ENCODE data around the gene MIEF1. TPM values are rescaled to one million over a fixed set of nuclear protein-coding genes. Genes with fewer than 3 reads are reported as not detected.

The MIEF1 gene
- 10 to 100 TPM; 32.4 to 32.6 TPM for total RNA-seq

DNA sequence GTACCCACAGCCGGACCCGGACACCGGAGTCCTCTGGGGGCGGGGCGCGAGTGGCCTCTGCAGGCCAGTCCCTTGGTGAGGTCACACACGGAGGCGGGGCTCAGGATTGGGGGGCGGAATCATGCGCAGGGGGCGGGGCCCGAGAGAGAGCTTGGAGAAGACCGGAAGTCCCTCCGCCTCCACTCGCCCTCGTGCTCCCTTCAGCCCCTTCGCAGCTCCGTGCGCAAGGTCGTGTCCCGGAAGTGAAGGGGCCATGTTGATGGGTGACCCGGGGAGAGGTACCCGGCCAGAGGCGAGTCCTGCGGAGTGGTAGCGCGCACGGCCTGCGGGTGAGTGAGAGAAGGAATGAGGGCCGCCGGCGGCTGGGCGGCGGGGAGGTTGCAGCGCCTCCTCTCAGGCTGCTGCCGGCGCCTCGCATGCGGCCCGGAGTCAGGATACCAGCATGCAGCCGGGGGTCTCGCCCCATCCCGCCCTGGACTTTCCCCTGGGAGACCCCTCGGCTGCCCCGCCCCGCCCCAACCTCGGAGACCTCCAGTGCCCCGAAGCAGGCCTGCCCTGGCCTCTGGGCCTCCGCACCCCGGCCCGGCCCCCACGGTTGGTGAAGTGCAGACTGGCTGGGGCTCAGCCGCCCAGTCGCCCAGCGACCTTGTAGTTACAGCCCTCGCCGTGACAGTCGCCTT, at the start of gene MIEF1:
MIEF1 (plus strand) TSS at position 182 of the 680 bp plus-strand sequence. CDS start 9,005 bp downstream, outside the sequence.
- Mint-ChIP-seq H3K27me3 (peaks cover 10% of the 10 kb centered on the region), H3K9me3 (no peaks in the 10 kb centered on the region), H3K36me3 (ENCODE audit: low read depth) (peaks cover 36% of the 10 kb centered on the region), H3K4me3 (peak within 1 kb of the TSS; percentile 91), H3K4me1 (peaks cover 41% of the 10 kb centered on the region), H3K27ac (peak within 1 kb of the TSS; percentile 92)
- peak; percentile 94 for DNase-seq
- CTCF ChIA-PET, result interaction anchor here (0.7 to 5.2 kb wide), 10 partner anchors 8 to 103 kb away, joined by 3 to 45 read pairs (median 6); partner anchors contain the start of genes ATF4, RPS19BP1 and TAB1
- POLR2A ChIA-PET, result interaction anchor here (0.6 to 8.4 kb wide), 12 partner anchors 8 to 542 kb away, joined by 3 to 124 read pairs (median 6); partner anchors contain the start of gene ATF4

DNA sequence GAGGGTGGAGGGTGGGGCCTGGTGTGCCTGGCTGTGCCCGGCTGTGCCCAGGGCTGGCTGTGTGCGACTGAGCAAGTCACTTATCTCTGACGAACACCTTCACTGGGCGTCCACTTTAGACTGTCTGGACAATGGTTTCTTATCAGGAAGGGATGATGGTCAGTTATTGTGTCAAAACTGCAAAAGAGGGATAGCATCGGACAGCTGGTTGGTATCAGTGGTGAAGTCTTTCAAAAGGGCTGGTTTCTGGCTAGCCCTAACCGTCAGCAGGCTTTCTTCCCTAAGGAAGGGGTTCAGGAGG, 49.4 kb upstream of the MIEF1 start:
- POLR2A ChIA-PET, result interaction anchor here (0.7 to 1.5 kb wide), 3 partner anchors 40 to 138 kb away, joined by 3 read pairs; partner anchors contain the start of gene TAB1
- peaks cover 23% of the 10 kb centered on the region for H3K27me3 Mint-ChIP-seq

DNA sequence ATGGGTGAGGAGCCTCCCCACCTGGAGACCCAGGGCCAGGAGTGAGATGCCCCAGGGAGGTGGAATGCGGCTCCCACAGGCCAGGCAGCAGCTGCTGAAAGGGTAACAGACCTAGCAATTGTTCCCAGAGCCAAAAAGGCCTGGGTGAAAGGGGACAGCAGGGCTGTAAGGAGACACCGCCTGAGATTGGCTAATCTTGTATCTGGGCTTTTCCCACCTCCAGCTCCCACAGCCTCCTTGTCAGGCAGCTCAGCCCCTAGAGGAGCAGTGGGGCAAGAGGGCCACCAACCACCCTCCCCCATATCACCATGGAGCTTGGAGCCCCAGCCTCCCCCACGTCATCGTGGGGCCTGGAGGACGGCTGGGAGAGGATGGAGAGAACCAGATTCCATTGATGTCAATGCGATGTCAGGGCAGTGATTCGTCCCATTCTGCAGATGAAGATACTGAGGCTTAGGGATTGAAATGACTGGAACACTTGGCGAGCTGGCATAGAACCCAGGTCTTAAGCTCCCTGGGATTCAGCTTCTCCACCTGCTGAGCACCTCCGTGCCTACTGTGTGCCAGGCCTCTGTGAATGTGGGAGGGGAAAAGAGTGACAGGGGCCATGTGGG, 48.2 kb upstream of the MIEF1 start:
- no peak for DNase-seq
- Mint-ChIP-seq H3K9me3 (no peaks in the 10 kb centered on the region), H3K27me3 (peaks cover 33% of the 10 kb centered on the region), H3K4me1 (peaks cover 17% of the 10 kb centered on the region), H3K4me3 (no peak overlapping the region), H3K36me3 (ENCODE audit: low read depth) (no peaks in the 10 kb centered on the region), H3K27ac (no peak overlapping the region)
- ChIA-PET POLR2A (no interaction called here), CTCF (no interaction called here)

More for the DNA sequence above, 49.4 kb upstream of the MIEF1 start:
- DNase-seq, result no peak
- peaks cover 24% of the 10 kb centered on the region for H3K4me1 Mint-ChIP-seq
- no peaks in the 10 kb centered on the region for H3K36me3 Mint-ChIP-seq (ENCODE audit: low read depth)
- CTCF ChIA-PET, result no interaction called here
- H3K9me3 Mint-ChIP-seq, result no peaks in the 10 kb centered on the region
- no peak overlapping the region for H3K27ac Mint-ChIP-seq
- no peak overlapping the region for H3K4me3 Mint-ChIP-seq

DNA sequence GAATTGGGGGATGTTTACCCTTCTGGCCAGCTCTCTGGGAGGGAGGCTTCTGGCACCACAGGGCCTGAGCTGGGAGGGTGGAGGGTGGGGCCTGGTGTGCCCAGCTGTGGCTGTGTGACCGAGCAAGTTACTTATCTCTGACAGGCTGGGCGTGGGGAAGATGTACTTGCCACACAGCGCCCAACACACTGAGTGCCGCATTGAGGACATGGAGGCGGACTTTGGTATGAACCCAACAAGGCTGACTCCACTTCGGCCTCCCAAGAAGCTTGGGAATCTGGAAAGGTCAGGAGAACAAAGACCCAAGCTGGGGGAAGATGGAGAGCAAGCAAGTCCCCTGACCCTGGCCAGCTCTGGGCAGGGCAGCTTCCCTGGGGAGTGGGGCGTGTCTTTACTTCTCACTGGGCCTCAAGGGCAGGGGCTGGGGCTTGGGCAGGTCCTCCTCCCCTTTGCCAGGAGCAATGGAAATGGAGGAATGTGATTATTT, 47.7 kb upstream of the MIEF1 start:
- Mint-ChIP-seq H3K27ac (no peak overlapping the region), H3K36me3 (ENCODE audit: low read depth) (no peaks in the 10 kb centered on the region), H3K9me3 (no peaks in the 10 kb centered on the region), H3K27me3 (peaks cover 38% of the 10 kb centered on the region), H3K4me1 (peaks cover 11% of the 10 kb centered on the region), H3K4me3 (no peak overlapping the region)
- no peak for DNase-seq
- ChIA-PET POLR2A (no interaction called here), CTCF (no interaction called here)

DNA sequence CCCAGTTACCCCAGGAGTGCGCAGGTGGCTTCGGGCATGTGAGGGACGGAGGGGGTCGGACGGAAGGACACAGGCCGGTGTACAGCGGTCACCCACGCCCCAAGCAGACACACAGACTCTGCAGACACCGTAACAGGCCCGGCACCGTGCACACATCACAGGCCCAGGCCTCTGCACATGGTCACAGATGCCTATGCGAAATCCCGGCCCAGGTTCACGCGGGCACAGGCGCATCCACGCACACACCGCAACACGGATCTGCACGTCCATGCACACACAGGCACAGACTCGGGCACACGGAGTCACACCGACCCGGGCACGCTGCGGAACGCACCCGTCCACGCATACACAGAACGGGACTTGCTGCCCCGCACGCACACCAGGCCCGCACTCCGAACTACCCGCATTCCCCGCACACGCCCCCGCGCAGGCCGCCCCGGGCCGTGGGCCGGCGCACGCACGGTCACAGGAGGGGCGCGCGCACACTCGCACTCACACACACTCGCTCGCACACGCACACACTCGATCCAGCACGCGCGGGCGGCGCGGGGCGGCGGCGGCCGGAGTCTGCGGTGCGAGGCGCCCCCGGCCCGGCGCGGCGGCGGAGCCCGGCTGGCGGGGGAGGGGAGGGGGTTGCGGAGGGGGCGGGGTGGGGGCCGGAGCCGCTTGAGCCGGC, 45.4 kb upstream of the MIEF1 start, which contains the start of gene MGAT3:
MGAT3 (plus strand) TSS at position 491 of the 676 bp plus-strand sequence. CDS start 30,336 bp downstream, outside the sequence.
- peaks cover 51% of the 10 kb centered on the region for H3K27me3 Mint-ChIP-seq
- ChIA-PET CTCF (no interaction called here), POLR2A (no interaction called here)
- H3K4me3 Mint-ChIP-seq, result no peak within 1 kb of the TSS
- no peaks in the 10 kb centered on the region for H3K36me3 Mint-ChIP-seq (ENCODE audit: low read depth)
- no peak for DNase-seq
- peaks cover 6% of the 10 kb centered on the region for H3K4me1 Mint-ChIP-seq
- no peaks in the 10 kb centered on the region for H3K9me3 Mint-ChIP-seq
- H3K27ac Mint-ChIP-seq, result no peak within 1 kb of the TSS

DNA sequence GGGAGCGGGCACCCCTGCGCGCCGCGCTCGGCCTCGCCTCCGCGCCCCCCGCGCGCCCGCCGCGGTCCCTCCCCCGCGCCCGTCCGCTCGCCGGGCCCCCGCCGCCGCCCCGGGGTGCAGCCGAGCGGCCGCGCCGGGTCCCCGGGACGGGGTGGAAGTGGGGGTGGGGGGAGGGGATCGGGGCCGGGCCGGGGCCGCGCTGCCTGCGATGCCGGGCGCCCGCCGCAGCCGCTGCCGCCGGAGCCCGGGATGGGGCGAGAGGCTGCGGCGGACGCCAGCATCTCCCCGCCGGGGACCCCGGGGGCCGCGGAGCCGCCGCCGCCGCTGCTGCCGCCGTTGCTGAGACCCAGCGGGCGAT, 44.9 kb upstream of the MIEF1 start:
- CTCF ChIA-PET, result no interaction called here

DNA sequence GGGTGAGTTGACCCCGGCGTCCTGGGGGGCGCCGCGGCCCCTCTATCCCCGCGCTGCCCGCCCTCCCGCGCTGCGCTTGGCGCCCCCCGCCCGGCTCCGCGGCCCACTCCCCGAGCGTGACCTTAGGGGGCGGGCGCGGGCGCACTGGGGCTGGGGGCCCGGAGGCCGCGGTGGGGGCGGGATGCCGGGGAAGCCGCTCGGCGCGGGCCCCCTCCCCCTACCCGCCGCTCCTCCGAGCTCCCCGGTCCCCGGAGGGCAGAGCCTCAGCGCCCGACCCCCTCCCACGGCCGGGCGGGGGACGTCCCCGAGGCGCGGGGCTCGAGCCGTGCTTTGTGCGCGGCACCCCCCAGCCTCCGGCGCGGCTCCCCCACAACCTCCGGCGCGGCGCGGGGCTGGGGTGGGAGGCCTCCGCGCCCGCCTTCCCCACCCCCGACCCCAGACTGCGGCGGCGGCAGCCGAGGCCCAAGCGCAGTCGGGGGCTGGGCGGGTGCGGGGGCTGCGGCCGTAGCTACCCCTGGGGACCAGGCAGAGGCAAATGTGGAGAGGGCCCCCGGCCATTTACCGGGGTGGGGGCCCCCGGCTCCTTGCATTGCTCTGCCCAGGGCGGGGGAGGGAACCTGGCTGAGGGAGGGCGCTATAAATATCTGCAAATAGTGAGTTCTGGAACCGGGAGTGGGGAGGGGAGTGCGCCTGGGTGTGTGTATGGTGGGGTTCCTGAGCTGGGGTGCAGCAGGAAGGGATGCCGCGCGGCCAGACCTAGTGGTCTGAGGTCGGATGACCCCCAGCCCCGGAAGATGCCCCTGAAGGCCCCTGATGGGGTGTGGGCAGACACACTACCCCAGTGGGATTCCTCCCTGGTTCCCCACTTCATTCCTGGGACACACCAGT, 44.3 kb upstream of the MIEF1 start:
- Mint-ChIP-seq H3K9me3 (no peaks in the 10 kb centered on the region), H3K4me1 (peaks cover 6% of the 10 kb centered on the region), H3K4me3 (no peak overlapping the region), H3K36me3 (ENCODE audit: low read depth) (no peaks in the 10 kb centered on the region), H3K27ac (no peak overlapping the region), H3K27me3 (peaks cover 51% of the 10 kb centered on the region)
- ChIA-PET CTCF (no interaction called here), POLR2A (no interaction called here)
- DNase-seq, result no peak

More for the DNA sequence above, 44.9 kb upstream of the MIEF1 start:
- Mint-ChIP-seq H3K27ac (no peak overlapping the region), H3K36me3 (ENCODE audit: low read depth) (no peaks in the 10 kb centered on the region), H3K9me3 (no peaks in the 10 kb centered on the region), H3K4me1 (peaks cover 6% of the 10 kb centered on the region), H3K4me3 (no peak overlapping the region), H3K27me3 (peaks cover 51% of the 10 kb centered on the region)
- no peak for DNase-seq
- POLR2A ChIA-PET, result no interaction called here

DNA sequence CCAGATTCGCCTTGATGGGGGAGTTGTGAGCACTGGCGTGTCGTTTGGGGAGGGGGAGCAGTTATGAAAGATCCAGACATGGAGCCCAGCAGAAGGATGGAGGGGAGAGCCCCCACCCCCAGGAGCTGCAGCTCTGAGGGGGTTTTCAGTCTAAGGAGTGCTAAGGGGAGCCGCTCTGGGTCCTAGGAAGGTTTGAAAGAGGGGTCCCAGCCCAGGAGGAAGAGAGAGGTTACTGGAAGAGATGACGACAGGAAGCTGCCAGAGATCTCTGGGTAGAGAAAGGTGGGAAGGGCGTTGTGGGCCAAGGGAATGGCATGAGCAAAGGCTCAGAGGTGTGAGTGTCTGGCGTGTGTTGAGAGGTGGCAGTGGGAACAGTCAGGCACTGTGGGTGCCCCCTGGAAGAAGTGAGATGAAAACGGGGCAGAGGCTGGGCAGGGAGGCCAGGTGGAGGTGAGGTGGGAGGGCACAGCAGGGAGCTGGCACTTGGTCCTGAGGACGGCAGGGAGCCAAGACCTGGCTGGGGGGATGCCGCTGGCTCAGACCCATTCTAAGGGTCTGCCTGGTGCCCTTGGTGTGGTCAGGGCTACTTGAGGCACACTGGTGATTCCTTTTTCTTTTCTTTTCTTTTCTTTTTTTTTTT, 43.5 kb upstream of the MIEF1 start:
- Mint-ChIP-seq H3K27ac (no peak overlapping the region), H3K36me3 (ENCODE audit: low read depth) (no peaks in the 10 kb centered on the region), H3K4me1 (peaks cover 6% of the 10 kb centered on the region), H3K9me3 (no peaks in the 10 kb centered on the region), H3K27me3 (peaks cover 51% of the 10 kb centered on the region), H3K4me3 (no peak overlapping the region)
- ChIA-PET POLR2A (no interaction called here), CTCF (interaction anchor here (0.6 to 1.6 kb wide), 2 partner anchors 35 to 1130 kb away, joined by 3 to 5 read pairs; no protein-coding TSS in a partner anchor)
- no peak for DNase-seq

DNA sequence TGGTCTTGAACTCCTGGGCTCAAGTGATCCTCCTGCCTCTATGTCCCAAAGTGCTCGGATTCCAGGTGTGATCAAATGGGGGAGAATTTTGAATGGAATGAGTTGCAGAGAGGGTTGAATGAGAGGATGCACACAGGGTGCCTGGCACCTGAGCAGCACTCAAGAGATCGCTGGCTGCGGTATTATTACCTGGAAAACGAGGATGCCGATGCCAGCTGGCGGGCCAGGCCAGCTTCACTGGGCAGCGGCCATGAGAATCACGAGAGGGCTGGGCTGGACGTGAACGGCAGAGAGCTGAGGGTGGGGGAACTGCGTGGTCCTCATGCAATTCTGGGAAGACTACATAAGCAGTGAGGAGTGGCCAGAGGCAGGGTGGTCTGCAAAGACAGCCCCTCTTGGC, 42.4 kb upstream of the MIEF1 start:
- Mint-ChIP-seq H3K27ac (no peak overlapping the region), H3K4me3 (no peak overlapping the region), H3K9me3 (no peaks in the 10 kb centered on the region), H3K36me3 (ENCODE audit: low read depth) (no peaks in the 10 kb centered on the region), H3K27me3 (peaks cover 45% of the 10 kb centered on the region), H3K4me1 (peaks cover 6% of the 10 kb centered on the region)
- ChIA-PET POLR2A (no interaction called here), CTCF (interaction anchor here (1.6 kb wide), 1 partner anchor 34 kb away, joined by 3 read pairs; no protein-coding TSS in a partner anchor)
- no peak for DNase-seq

DNA sequence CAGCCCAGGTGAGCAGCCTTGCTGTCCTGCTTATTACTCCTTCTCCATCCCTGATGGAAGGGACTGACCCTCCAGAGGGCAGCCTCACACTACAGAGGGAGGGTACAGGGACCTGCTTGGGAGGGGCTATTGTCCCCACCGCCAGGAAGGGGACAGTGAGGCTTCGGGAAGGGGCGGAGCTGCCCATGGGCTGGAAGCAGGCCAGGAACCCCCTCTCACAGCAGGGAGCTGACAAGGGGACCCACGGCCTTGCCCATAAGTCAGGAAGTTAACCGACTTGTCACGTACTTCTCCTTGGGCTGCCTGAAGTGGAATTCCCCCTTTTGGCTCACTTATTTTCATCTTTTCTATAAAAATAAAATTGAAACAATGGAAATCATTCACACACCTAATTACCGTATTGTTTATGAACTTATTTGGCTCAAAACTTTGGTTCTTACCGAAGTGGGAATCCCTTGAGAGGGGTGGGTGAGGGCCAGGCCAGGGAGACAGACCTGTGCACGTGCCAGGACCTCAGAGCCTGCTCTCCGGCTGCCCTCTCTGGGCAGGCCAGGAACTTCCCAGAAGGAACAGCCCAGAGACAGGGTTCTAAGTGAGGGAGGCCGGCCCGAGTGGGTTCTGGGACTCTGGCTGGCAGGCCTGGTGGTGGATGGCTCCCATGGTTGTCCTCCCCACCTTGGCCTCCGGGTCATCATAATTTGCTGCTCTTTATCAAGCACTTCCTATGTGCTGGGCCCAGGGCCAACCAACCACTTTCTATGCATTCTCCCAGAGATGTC, 39.5 kb upstream of the MIEF1 start:
- Mint-ChIP-seq H3K36me3 (ENCODE audit: low read depth) (no peaks in the 10 kb centered on the region), H3K4me3 (no peak overlapping the region), H3K27me3 (peaks cover 28% of the 10 kb centered on the region), H3K9me3 (no peaks in the 10 kb centered on the region), H3K27ac (no peak overlapping the region), H3K4me1 (peaks cover 5% of the 10 kb centered on the region)
- DNase-seq, result no peak
- POLR2A ChIA-PET, result no interaction called here
- CTCF ChIA-PET, result no interaction called here

DNA sequence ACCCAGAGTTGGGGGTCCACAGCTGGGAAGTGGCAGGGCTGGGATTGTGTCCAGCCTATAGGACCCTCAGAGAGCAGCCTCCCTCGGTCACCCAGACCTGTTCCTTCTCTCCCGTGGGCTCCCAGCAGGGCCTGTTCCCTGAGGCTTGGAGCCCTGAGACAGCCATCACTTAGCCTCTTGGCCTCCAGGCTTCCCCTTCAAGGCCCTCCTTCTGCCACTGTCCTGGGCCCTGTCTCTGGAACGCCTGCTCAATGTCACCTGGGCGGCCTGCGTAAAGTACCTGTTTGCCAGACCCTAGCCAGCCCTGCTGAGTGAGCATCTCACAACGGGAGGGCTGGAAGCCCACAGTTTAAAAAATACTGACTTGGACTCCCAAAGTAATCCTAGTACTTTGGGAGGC, 38.8 kb upstream of the MIEF1 start:
- Mint-ChIP-seq H3K4me3 (no peak overlapping the region), H3K27me3 (peaks cover 24% of the 10 kb centered on the region), H3K36me3 (ENCODE audit: low read depth) (no peaks in the 10 kb centered on the region), H3K4me1 (peaks cover 5% of the 10 kb centered on the region), H3K27ac (no peak overlapping the region), H3K9me3 (no peaks in the 10 kb centered on the region)
- POLR2A ChIA-PET, result no interaction called here
- CTCF ChIA-PET, result interaction anchor here (1.1 kb wide), 1 partner anchor 64 kb away, joined by 3 read pairs; the partner anchor contains the start of gene TAB1
- DNase-seq, result no peak
